H9 (cell line): ENCODE measurements around the gene HDDC2. TPM values are rescaled to one million over a fixed set of nuclear protein-coding genes. Genes with fewer than 3 reads are reported as not detected.

ENCODE experiments used
- DNase-seq: peaks from one replicate; pipeline ENCODE4 v3.0.0-alpha.2; 2017
- H2AFZ ChIP-seq: one replicate; pipeline ENCODE4 v1.6.1; 2013; ENCODE audit warnings: mild to moderate bottlenecking, low read length, control low read depth, moderate library complexity
- H2AK5ac ChIP-seq: 2 replicates; pipeline ENCODE4 v1.6.1; 2013; ENCODE audit warnings: low read length, control low read depth, mixed read lengths; ENCODE audit not compliant: insufficient read length
- H2BK120ac ChIP-seq: one replicate; pipeline ENCODE4 v1.6.1; 2013; ENCODE audit warnings: low read depth, mild to moderate bottlenecking, low read length, control low read depth, inconsistent platforms; ENCODE audit not compliant: poor library complexity, severe bottlenecking
- H2BK12ac ChIP-seq: 2 replicates; pipeline ENCODE4 v1.6.1; 2013; ENCODE audit warnings: low read length, control low read depth, mixed read lengths, low read depth; ENCODE audit not compliant: insufficient read length
- H2BK15ac ChIP-seq: 2 replicates; pipeline ENCODE4 v1.6.1; 2013; ENCODE audit warnings: low read depth, low read length, control low read depth
- H2BK20ac ChIP-seq: one replicate; pipeline ENCODE4 v1.6.1; 2013; ENCODE audit warnings: low read depth, mild to moderate bottlenecking, low read length, control low read depth, inconsistent platforms; ENCODE audit not compliant: poor library complexity, severe bottlenecking
- H2BK5ac ChIP-seq: 2 replicates; pipeline ENCODE4 v1.6.1; 2013; ENCODE audit warnings: low read length, control low read depth, mixed read lengths; ENCODE audit not compliant: insufficient read length
- H3K14ac ChIP-seq: 2 replicates; pipeline ENCODE4 v1.6.1; 2013; ENCODE audit warnings: low read length, control low read depth; ENCODE audit not compliant: insufficient read depth
- H3K18ac ChIP-seq: 2 replicates; pipeline ENCODE4 v1.6.1; 2013; ENCODE audit warnings: low read depth, mild to moderate bottlenecking, mixed read lengths, low read length, control low read depth; ENCODE audit not compliant: insufficient read length
- H3K23ac ChIP-seq: 2 replicates; pipeline ENCODE4 v1.6.1; 2013; ENCODE audit warnings: low read length, control low read depth, mixed read lengths, low read depth; ENCODE audit not compliant: insufficient read length
- H3K23me2 ChIP-seq: 2 replicates; pipeline ENCODE4 v1.6.1; 2013; ENCODE audit warnings: low read depth, mild to moderate bottlenecking, mixed read lengths, low read length, control low read depth; ENCODE audit not compliant: insufficient read length, poor library complexity, severe bottlenecking
- H3K27ac ChIP-seq: 2 replicates; pipeline ENCODE4 v1.5.1; 2013; ENCODE audit warnings: low read length, control low read depth, mixed read lengths, low read depth; ENCODE audit not compliant: insufficient read length
- H3K27me3 ChIP-seq: 2 replicates; pipeline ENCODE4 v1.6.1; 2013; ENCODE audit warnings: low read length, control low read depth, inconsistent platforms; ENCODE audit not compliant: insufficient read depth
- H3K4ac ChIP-seq: 2 replicates; pipeline ENCODE4 v1.6.1; 2013; ENCODE audit warnings: low read depth, mild to moderate bottlenecking, control low read depth, inconsistent platforms, low read length, moderate library complexity
- H3K4me1 ChIP-seq: 2 replicates; pipeline ENCODE4 v1.6.1; 2013; ENCODE audit warnings: low read length, control low read depth, inconsistent platforms; ENCODE audit not compliant: insufficient read depth
- H3K4me2 ChIP-seq: 2 replicates; pipeline ENCODE4 v1.6.1; 2013; ENCODE audit warnings: low read length, control low read depth, mixed read lengths; ENCODE audit not compliant: insufficient read length, insufficient read depth
- H3K56ac ChIP-seq: 2 replicates; pipeline ENCODE4 v1.6.1; 2013; ENCODE audit warnings: low read depth, mild to moderate bottlenecking, mixed read lengths, low read length, control low read depth; ENCODE audit not compliant: insufficient read length
- H3K79me1 ChIP-seq: 2 replicates; pipeline ENCODE4 v1.6.1; 2013; ENCODE audit warnings: low read depth, mild to moderate bottlenecking, moderate library complexity, low read length, control low read depth, inconsistent platforms; ENCODE audit not compliant: insufficient read depth, poor library complexity, severe bottlenecking
- H3K79me2 ChIP-seq: 2 replicates; pipeline ENCODE4 v1.6.1; 2013; ENCODE audit warnings: low read length, control low read depth, inconsistent platforms; ENCODE audit not compliant: insufficient read depth
- H3K9ac ChIP-seq: 2 replicates; pipeline ENCODE4 v1.6.1; 2013; ENCODE audit warnings: low read length, control low read depth, mixed read lengths; ENCODE audit not compliant: insufficient read length; ENCODE audit errors: extremely low read depth
- H3K9me3 ChIP-seq: one replicate; pipeline ENCODE4 v1.6.1; 2013; ENCODE audit warnings: low read depth, low read length, inconsistent platforms; ENCODE audit not compliant: control insufficient read depth
- H3T11ph ChIP-seq: one replicate; pipeline ENCODE4 v1.6.1; 2013; ENCODE audit warnings: mild to moderate bottlenecking, low read length, control low read depth, inconsistent platforms
- H4K20me1 ChIP-seq: one replicate; pipeline ENCODE4 v1.6.1; 2013; ENCODE audit not compliant: control insufficient read depth, insufficient read length, insufficient read depth
- H4K5ac ChIP-seq: 2 replicates; pipeline ENCODE4 v1.6.1; 2013; ENCODE audit warnings: low read depth, mild to moderate bottlenecking, mixed read lengths, low read length, control low read depth; ENCODE audit not compliant: insufficient read length
- H4K8ac ChIP-seq: replicated peaks from 2 replicates; pipeline ENCODE4 v1.6.1; 2013; ENCODE audit warnings: low read length, control low read depth, mixed read lengths, low read depth; ENCODE audit not compliant: insufficient read length
- H4K91ac ChIP-seq: 2 replicates; pipeline ENCODE4 v1.6.1; 2013; ENCODE audit warnings: low read depth, mild to moderate bottlenecking, moderate library complexity, mixed read lengths, low read length, control low read depth; ENCODE audit not compliant: insufficient read length
- H3K27ac Mint-ChIP-seq, 3 experiments: 2 replicates in 2 of 3; 3 replicates in 1 of 3; pipeline ENCODE4 v1.8.0; 2020 to 2021; ENCODE audit warnings: mixed read lengths in 3 of 3, mild to moderate bottlenecking in 1 of 3, moderate library complexity in 1 of 3
- H3K27me3 Mint-ChIP-seq: 2 replicates; pipeline ENCODE4 v1.8.0; 2021; ENCODE audit warnings: low read depth, mild to moderate bottlenecking, moderate library complexity, mixed read lengths
- H3K36me3 Mint-ChIP-seq, 3 experiments: 2 replicates in 2 of 3; 3 replicates in 1 of 3; pipeline ENCODE4 v1.8.0; 2020 to 2021; ENCODE audit warnings: low read depth in 3 of 3, mixed read lengths in 3 of 3; ENCODE audit not compliant: insufficient read depth in 1 of 3
- H3K4me1 Mint-ChIP-seq, 2 experiments: 2 replicates each; pipeline ENCODE4 v1.8.0; 2020; ENCODE audit warnings: mixed read lengths in 2 of 2
- H3K4me3 Mint-ChIP-seq, 2 experiments: 2 replicates in 1 of 2; 3 replicates in 1 of 2; pipeline ENCODE4 v1.8.0; 2020 to 2021; ENCODE audit warnings: mild to moderate bottlenecking in 2 of 2, mixed read lengths in 2 of 2, moderate library complexity in 1 of 2
- H3K9me3 Mint-ChIP-seq, 2 experiments: 2 replicates in 1 of 2; 3 replicates in 1 of 2; pipeline ENCODE4 v1.8.0; 2020; ENCODE audit warnings: mild to moderate bottlenecking in 2 of 2, mixed read lengths in 2 of 2, moderate library complexity in 1 of 2
- WGBS: extraction: QIAGEN DNeasy Blood & Tissue Kit; methylation state at CpG from one replicate; pipeline ENCODE4 v1.1.7; 2013; ENCODE audit warnings: missing lambda C conversion rate, low lambda C conversion rate, mixed read lengths; ENCODE audit not compliant: insufficient read length; ENCODE audit errors: extremely low coverage; 5-methylcytosine and 5-hydroxymethylcytosine counted together
- total RNA-seq: library from RNA; stranded (reverse); gene quantifications from 2 replicates; pipeline ENCODE4 v1.2.1, GENCODE V29; 2021
- TF ChIP-seq, protein P1 (sequence below): fragments of 200-600 bp; sonication (generic); conservative IDR thresholded peaks from 3 replicates; pipeline ENCODE4 v1.8.0; 2021; ENCODE audit warnings: antibody characterized with exemption, mild to moderate bottlenecking

The HDDC2 gene
- total RNA-seq, 1 experiment from 2014 or later: 77.8 TPM

DNA sequence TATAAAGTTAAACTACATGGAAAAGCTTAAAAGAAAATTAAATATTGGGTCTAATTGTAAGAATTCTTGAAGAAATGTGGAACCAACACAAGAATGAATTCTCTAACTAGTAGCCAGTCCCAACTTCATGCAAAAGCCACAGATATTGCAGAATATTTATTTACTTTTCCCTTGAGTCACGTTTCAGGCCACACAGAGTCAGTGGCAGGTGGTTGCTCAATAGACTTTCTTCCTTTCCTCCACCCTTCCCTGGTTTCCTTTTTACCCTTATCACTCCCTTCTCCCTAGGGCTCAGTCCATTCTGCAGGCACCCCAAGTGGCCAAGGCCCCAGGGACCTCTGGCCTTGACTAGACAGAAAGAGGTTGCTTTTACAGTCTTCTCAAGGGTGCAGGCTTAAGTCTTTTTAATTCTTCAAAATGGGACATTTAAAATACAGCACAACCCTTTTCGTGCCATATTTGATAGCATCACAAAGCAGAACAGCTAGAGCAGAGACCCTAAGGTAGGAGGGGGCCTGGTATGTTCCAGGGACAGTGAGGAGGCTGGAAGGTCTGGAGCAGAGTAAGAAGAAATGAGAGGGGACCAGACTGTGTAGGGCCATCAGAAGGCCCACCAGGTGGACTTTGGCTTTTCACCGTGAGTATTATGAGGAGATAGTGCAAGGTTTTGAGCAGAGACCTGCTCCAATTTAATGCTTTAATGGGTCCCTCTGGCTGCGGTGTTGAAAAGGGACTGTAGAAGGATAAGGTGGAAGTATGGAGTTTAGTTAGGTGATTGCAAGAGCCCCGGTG, 65.0 kb downstream of the HDDC2 start:
- Histone ChIP-seq H2BK20ac (no peak overlapping the region), H3K9me3 (no peaks in the 10 kb centered on the region), H3K23ac (no peak overlapping the region), H2BK120ac (no peak overlapping the region), H2BK15ac (no peak overlapping the region), H3T11ph (no peak overlapping the region), H3K14ac (no peak overlapping the region), H3K56ac (no peak overlapping the region), H3K4me1 (no peaks in the 10 kb centered on the region), H4K91ac (no peak overlapping the region), H3K79me1 (no peaks in the 10 kb centered on the region), H3K27ac (no peak overlapping the region), H3K4ac (no peak overlapping the region), H3K27me3 (no peaks in the 10 kb centered on the region), H3K18ac (no peak overlapping the region), H3K4me2 (no peak overlapping the region), H4K5ac (no peak overlapping the region), H4K20me1 (no peaks in the 10 kb centered on the region), H3K79me2 (no peaks in the 10 kb centered on the region), H3K9ac (no peak overlapping the region), H3K23me2 (no peaks in the 10 kb centered on the region), H2AK5ac (no peak overlapping the region), H2BK5ac (no peak overlapping the region), H2BK12ac (no peak overlapping the region), H2AFZ (no peak overlapping the region), H4K8ac (no peak overlapping the region)
- TF ChIP-seq, protein P1, sequence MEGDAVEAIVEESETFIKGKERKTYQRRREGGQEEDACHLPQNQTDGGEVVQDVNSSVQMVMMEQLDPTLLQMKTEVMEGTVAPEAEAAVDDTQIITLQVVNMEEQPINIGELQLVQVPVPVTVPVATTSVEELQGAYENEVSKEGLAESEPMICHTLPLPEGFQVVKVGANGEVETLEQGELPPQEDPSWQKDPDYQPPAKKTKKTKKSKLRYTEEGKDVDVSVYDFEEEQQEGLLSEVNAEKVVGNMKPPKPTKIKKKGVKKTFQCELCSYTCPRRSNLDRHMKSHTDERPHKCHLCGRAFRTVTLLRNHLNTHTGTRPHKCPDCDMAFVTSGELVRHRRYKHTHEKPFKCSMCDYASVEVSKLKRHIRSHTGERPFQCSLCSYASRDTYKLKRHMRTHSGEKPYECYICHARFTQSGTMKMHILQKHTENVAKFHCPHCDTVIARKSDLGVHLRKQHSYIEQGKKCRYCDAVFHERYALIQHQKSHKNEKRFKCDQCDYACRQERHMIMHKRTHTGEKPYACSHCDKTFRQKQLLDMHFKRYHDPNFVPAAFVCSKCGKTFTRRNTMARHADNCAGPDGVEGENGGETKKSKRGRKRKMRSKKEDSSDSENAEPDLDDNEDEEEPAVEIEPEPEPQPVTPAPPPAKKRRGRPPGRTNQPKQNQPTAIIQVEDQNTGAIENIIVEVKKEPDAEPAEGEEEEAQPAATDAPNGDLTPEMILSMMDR: no peak
- Mint-ChIP-seq H3K27me3 (no peaks in the 10 kb centered on the region), H3K4me1 (no peaks in the 10 kb centered on the region), H3K4me3 (no peak overlapping the region), H3K27ac (peak overlapping the region in 1 of 3 experiments; percentile 36; a peak in 1 of 7 replicates), H3K9me3 (peaks cover 10 to 15% of the 10 kb centered on the region in 2 experiments; a peak in 4 of 5 replicates), H3K36me3 (peaks cover 2 to 12% (median 3%) of the 10 kb centered on the region in 3 experiments; a peak in 4 of 7 replicates)
- DNase-seq: no peak
- no CpG with 5 or more reads among the region's 5 CpGs for WGBS
